ENCODE data around the gene BCL2L14. TPM values are rescaled to one million over a fixed set of nuclear protein-coding genes. Genes with fewer than 3 reads are reported as not detected.

Gene BCL2L14
- total RNA-seq, 1 experiment from 2014 or later: 0.90 TPM

- TF ChIP-seq FOXP4 (CRISPR knock-in tag; IDR thresholded peaks at IDR 0.05) (no peak), JAZF1 (CRISPR knock-in tag; IDR thresholded peaks at IDR 0.05) (no peak), SOX15 (CRISPR knock-in tag; IDR thresholded peaks at IDR 0.05) (no peak), ZNF532 (CRISPR knock-in tag; IDR thresholded peaks at IDR 0.05; ENCODE audit: borderline replicate concordance) (no peak), MYBL2 (CRISPR knock-in tag; IDR thresholded peaks at IDR 0.05) (no peak), ZNF263 (CRISPR knock-in tag; IDR thresholded peaks at IDR 0.05; ENCODE audit: low read depth) (no peak)
- H3K9me3 Mint-ChIP-seq: no peaks in the 10 kb centered on the region
- ATAC-seq (no peak), DNase-seq (ENCODE audit: low spot score) (no peak)
- ChIA-PET POLR2A (no interaction called here), CTCF (no interaction called here)
- no peak overlapping the region for H3K27ac Mint-ChIP-seq
- peaks cover 40% of the 10 kb centered on the region for H3K4me1 Mint-ChIP-seq
- no peak overlapping the region for H3K4me3 Mint-ChIP-seq
- no peaks in the 10 kb centered on the region for H3K36me3 Mint-ChIP-seq
- no peaks in the 10 kb centered on the region for H3K27me3 Mint-ChIP-seq (ENCODE audit: low read depth)
These were observed 2.0 kb upstream of the BCL2L14 start for GRCh38 chr12:12068751-12069150.

- ChIA-PET CTCF (no interaction called here), POLR2A (interaction anchor here (0.7 kb wide), 1 partner anchor 898 kb away, joined by 3 read pairs; no protein-coding TSS in a partner anchor)
- no peaks in the 10 kb centered on the region for H3K27me3 Mint-ChIP-seq (ENCODE audit: low read depth)
- H3K27ac Mint-ChIP-seq: no peak overlapping the region; the same call in 1 of the 2 replicates
- no peak for ATAC-seq
- no peaks in the 10 kb centered on the region for H3K9me3 Mint-ChIP-seq
- peaks cover 30% of the 10 kb centered on the region for H3K4me1 Mint-ChIP-seq
- no peak overlapping the region for H3K4me3 Mint-ChIP-seq
- DNase-seq (ENCODE audit: low spot score): no peak
- no peaks in the 10 kb centered on the region for H3K36me3 Mint-ChIP-seq
- TF ChIP-seq ZNF423 (CRISPR knock-in tag; IDR thresholded peaks at IDR 0.05) (no peak), NFATC4 (CRISPR knock-in tag; IDR thresholded peaks at IDR 0.05) (no peak), ZNF219 (CRISPR knock-in tag; IDR thresholded peaks at IDR 0.05; ENCODE audit: borderline replicate concordance) (no peak), SMAD3 (CRISPR knock-in tag; IDR thresholded peaks at IDR 0.05; ENCODE audit: borderline replicate concordance) (no peak), IRF1 (CRISPR knock-in tag; IDR thresholded peaks at IDR 0.05) (no peak), NR1H2 (CRISPR knock-in tag; IDR thresholded peaks at IDR 0.05) (no peak), E2F1 (CRISPR knock-in tag; IDR thresholded peaks at IDR 0.05) (no peak), MXD4 (CRISPR knock-in tag; IDR thresholded peaks at IDR 0.05; ENCODE audit: borderline replicate concordance) (no peak), SOX15 (CRISPR knock-in tag; IDR thresholded peaks at IDR 0.05) (no peak), MLX (CRISPR knock-in tag; IDR thresholded peaks at IDR 0.05) (no peak), ZNF317 (CRISPR knock-in tag; IDR thresholded peaks at IDR 0.05; ENCODE audit: borderline replicate concordance, low read depth) (no peak), JUN (CRISPR knock-in tag; IDR thresholded peaks at IDR 0.05) (no peak), ATF2 (CRISPR knock-in tag; IDR thresholded peaks at IDR 0.05; ENCODE audit: borderline replicate concordance, low read depth) (no peak), PRDM15 (CRISPR knock-in tag; IDR thresholded peaks at IDR 0.05) (no peak)
These were observed 754 bp upstream of the BCL2L14 start for GRCh38 chr12:12069821-12070548.

Data from WTC11 (cell line).